Ishikawa (cell line): ENCODE data around the gene MSRB3.

Experiments used
- CEBPB ChIP-seq: IDR thresholded peaks from 2 replicates; pipeline ENCODE4 v1.6.1; 2012
- CREB1 ChIP-seq: IDR thresholded peaks from 2 replicates; pipeline ENCODE4 v1.6.1; 2012; ENCODE audit warnings: low read depth
- EGR1 ChIP-seq: IDR thresholded peaks from 2 replicates; pipeline ENCODE4 v1.6.1; 2012
- EP300 ChIP-seq: IDR thresholded peaks from 2 replicates; pipeline ENCODE4 v1.6.1; 2012; ENCODE audit warnings: borderline replicate concordance
- FOXM1 ChIP-seq: IDR thresholded peaks from 2 replicates; pipeline ENCODE4 v1.6.1; 2012; ENCODE audit warnings: low read depth, borderline replicate concordance
- NFIC ChIP-seq: IDR thresholded peaks from 2 replicates; pipeline ENCODE4 v1.6.1; 2012
- RAD21 ChIP-seq: IDR thresholded peaks from 2 replicates; pipeline ENCODE4 v1.6.1; 2012; ENCODE audit warnings: low read depth
- TAF1 ChIP-seq: IDR thresholded peaks from 2 replicates; pipeline ENCODE4 v1.6.1; 2012; ENCODE audit warnings: low read depth, mild to moderate bottlenecking
- TCF12 ChIP-seq: IDR thresholded peaks from 2 replicates; pipeline ENCODE4 v1.6.1; 2012; ENCODE audit warnings: low read depth
- TEAD4 ChIP-seq: IDR thresholded peaks from 2 replicates; pipeline ENCODE4 v1.6.1; 2012
- YY1 ChIP-seq: IDR thresholded peaks from 2 replicates; pipeline ENCODE4 v1.6.1; 2012; ENCODE audit warnings: low read depth
- ZBTB7A ChIP-seq: IDR thresholded peaks from 2 replicates; pipeline ENCODE4 v1.6.1; 2012; ENCODE audit warnings: low read depth
- TF ChIP-seq, protein P1 (sequence below): IDR thresholded peaks from 2 replicates; pipeline ENCODE4 v1.6.1; 2012
- TF ChIP-seq, protein P2 (sequence below): IDR thresholded peaks from 2 replicates; pipeline ENCODE4 v1.6.1; 2012; ENCODE audit warnings: low read depth, mild to moderate bottlenecking
- TF ChIP-seq, protein P3 (sequence below): IDR thresholded peaks from 2 replicates; pipeline ENCODE4 v1.6.1; 2012

Gene MSRB3

DNA sequence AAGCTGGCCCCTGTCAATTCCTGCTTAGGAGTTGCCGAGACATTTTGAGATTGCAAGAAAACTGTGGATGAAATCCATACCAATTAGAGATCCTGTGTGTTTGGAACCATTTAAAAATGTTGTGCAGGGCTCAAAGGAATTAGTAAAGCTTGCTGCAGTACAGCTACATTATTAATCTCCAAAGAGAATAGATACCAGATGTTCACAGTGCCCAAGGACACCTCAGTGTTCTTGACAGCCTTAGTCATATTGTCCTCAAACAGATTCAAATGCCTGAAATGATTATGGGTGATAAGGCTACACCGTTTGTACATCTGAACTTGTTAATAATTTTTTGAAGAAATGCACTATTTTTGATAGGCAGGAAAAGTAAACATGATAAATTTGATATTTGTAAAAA lies 164.6 kb downstream of the MSRB3 start:
- TF ChIP-seq, protein P1, sequence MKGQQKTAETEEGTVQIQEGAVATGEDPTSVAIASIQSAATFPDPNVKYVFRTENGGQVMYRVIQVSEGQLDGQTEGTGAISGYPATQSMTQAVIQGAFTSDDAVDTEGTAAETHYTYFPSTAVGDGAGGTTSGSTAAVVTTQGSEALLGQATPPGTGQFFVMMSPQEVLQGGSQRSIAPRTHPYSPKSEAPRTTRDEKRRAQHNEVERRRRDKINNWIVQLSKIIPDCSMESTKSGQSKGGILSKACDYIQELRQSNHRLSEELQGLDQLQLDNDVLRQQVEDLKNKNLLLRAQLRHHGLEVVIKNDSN, result no peak
- TF ChIP-seq TEAD4, result no peak
- no peak for TF ChIP-seq TAF1
- no peak for TF ChIP-seq EP300
- TF ChIP-seq CREB1, result no peak
- TF ChIP-seq, protein P2, sequence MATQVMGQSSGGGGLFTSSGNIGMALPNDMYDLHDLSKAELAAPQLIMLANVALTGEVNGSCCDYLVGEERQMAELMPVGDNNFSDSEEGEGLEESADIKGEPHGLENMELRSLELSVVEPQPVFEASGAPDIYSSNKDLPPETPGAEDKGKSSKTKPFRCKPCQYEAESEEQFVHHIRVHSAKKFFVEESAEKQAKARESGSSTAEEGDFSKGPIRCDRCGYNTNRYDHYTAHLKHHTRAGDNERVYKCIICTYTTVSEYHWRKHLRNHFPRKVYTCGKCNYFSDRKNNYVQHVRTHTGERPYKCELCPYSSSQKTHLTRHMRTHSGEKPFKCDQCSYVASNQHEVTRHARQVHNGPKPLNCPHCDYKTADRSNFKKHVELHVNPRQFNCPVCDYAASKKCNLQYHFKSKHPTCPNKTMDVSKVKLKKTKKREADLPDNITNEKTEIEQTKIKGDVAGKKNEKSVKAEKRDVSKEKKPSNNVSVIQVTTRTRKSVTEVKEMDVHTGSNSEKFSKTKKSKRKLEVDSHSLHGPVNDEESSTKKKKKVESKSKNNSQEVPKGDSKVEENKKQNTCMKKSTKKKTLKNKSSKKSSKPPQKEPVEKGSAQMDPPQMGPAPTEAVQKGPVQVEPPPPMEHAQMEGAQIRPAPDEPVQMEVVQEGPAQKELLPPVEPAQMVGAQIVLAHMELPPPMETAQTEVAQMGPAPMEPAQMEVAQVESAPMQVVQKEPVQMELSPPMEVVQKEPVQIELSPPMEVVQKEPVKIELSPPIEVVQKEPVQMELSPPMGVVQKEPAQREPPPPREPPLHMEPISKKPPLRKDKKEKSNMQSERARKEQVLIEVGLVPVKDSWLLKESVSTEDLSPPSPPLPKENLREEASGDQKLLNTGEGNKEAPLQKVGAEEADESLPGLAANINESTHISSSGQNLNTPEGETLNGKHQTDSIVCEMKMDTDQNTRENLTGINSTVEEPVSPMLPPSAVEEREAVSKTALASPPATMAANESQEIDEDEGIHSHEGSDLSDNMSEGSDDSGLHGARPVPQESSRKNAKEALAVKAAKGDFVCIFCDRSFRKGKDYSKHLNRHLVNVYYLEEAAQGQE, result no peak
- no peak for TF ChIP-seq FOXM1
- TF ChIP-seq RAD21, result no peak
- no peak for TF ChIP-seq TCF12
- no peak for TF ChIP-seq EGR1
- TF ChIP-seq NFIC, result no peak
- TF ChIP-seq, protein P3, sequence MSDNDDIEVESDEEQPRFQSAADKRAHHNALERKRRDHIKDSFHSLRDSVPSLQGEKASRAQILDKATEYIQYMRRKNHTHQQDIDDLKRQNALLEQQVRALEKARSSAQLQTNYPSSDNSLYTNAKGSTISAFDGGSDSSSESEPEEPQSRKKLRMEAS, result no peak
- TF ChIP-seq CEBPB, result no peak
- TF ChIP-seq YY1, result no peak
- TF ChIP-seq ZBTB7A, result no peak

DNA sequence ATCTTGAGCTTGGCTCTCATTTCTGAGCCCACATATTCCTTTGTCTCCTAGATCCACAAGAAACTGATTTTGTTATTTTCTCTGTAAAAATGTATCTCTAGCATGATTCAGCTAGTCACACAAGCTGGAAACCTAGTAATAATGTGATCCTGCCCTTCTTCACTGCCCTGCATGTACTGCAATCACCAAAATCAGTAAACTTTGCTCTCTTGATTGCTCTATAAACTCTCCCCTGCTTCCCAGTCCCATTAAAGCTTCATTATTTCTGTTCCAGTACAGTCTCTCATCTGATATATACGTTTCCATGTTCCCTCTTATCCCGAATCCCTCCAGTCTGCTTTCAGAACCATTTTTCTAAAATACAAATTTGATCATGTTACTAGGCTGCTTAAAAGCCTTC lies 166.5 kb downstream of the MSRB3 start:
- TF ChIP-seq EGR1 (no peak), TEAD4 (no peak)
- TF ChIP-seq, protein P2, result no peak

DNA sequence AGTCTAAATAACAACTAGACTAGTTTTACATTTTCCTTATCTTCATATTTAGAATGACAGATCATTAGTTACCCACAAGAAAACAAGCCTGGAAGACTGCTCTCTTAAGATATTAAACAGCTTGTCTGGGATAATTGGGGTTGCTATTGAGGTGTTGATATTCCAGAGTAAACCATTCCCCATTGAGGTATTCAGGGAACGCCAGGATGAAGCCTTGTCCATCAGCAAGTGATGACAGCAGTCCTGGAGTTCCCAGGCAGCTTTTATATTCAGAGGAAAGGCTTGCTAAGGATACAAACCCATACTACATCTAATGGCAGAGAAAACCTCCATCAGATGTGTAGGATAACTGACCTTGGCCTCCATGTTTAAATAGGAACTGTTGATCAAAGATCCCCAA lies 168.4 kb downstream of the MSRB3 start:
- TF ChIP-seq TAF1, result no peak
- TF ChIP-seq, protein P3, result no peak
- TF ChIP-seq CEBPB, result no peak
- TF ChIP-seq FOXM1, result no peak
- TF ChIP-seq ZBTB7A, result no peak

DNA sequence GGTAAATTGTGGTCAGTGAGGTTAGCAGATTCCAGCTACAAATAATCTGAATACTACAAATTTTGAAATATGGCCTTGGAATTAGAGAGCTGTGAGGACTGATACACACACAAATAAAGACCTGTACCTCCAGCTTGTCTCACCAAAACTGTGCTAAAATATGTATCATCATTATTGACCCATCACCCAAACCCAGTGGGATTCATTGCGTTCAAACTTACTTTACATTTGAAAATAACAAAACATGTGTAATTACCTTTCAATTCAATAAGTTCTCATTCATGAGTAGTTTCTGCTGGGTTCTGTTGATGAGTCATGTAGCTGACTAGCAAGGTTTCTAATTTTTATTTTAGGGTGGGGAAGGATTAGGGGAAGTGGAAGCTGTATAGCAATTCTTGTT lies 170.9 kb downstream of the MSRB3 start:
- TF ChIP-seq, protein P3, result no peak
- TF ChIP-seq CREB1 (no peak), TEAD4 (no peak), TAF1 (no peak), CEBPB (no peak), EP300 (no peak), RAD21 (no peak; the same call in 1 of the 2 replicates), ZBTB7A (no peak), TCF12 (no peak)
- TF ChIP-seq, protein P1, result no peak

DNA sequence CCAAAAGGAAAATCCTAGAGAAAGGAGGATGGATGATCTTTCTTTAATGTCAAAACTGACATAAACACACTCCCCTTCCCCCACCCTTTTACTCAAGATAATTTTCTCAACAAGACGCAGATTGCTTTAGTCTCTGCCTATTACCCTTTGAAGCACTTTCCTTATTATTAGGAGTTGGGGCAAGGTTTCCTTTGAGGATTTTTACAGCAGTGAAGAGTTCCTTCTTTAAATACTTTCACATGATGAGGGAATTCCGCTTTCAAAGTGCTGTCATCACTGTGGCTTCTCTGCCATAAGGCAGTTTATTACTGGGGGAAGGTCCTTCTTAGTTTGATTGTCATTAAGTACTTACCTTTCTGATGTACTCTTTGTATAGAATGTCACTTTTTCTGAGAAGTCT lies 172.1 kb downstream of the MSRB3 start:
- TF ChIP-seq TEAD4, result no peak
- TF ChIP-seq FOXM1, result no peak
- no peak for TF ChIP-seq CREB1

DNA sequence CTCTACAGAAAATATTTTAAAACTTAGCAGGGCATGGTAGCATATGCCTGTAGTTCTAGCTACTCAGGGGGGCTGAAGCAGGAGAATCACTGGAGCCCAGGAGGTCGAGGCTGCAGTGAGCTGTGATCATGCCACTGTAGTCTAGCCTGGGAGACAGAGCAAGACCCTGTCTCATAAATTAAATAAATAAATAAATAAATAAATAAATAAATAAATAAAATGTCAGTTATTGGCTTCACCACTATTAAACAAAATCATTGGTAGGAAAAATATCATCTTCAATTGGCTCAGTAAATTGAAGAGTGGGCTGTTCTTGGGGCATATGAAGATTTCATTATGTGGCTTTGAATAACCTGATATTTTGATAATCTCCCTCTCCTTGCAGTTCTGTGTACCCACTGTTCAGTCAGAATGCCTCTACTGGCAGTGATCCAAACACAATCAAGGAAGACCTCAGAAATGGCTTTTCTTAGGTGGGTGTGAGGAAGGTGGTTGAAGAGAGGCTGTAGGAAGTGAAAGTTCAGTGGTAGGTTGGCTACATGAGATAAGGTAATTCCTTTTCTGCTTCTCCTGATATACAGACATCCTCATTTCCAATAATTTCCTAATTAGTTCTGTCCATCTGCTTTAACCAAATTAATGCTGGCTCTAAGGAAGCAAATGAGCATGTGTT lies 175.8 kb downstream of the MSRB3 start:
- no peak for TF ChIP-seq TCF12
- TF ChIP-seq TAF1, result no peak
- TF ChIP-seq TEAD4, result no peak
- no peak for TF ChIP-seq RAD21
- TF ChIP-seq FOXM1, result no peak
- TF ChIP-seq EGR1, result no peak
